Measurements from ENCODE around the gene PTGES2.

DNA sequence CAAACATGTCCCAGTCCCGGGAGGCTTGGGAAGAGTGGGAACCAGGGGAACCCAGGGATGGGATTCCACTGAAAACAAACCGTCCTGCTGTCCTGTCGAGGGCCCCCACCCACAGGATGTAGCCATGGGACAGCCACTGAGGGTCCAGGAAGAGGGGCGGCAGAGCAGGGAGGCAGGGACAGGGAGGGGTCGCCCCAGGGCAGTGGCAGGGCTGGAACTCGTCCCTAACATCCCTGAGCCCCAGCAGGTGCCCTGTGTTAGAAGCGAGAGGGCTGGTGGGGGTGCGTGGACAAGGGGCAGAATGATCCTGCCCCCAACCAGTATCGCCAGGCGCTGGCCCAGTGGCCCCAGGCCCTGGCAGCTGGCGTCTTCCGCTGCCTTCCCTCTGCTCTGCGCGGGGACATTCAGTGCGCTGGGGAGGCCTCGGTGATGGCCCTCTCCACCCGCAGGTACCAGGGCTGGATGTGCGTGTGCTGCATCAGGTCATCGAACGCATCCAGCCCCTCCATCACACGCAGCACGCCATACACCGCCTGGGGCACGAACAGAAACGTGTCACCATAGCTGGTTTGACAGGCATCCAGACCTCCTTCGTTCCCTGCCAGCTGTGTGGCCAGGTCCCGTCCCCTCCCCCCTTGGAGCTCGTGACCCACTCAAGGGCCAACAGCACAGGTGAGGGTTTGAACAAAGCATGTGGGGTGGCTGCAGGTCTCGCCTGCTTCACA lies 6.6 kb downstream of the PTGES2 start:
- TF ChIP-seq CTCF (IDR thresholded peaks at IDR 0.05) (no peak), POLR2AphosphoS5 (IDR thresholded peaks at IDR 0.05) (no peak), EP300 (IDR thresholded peaks at IDR 0.05) (no peak)

Data from upper lobe of left lung (tissue), 4 donors.